Fibroblast of gingiva (primary cell): ENCODE data around the gene UBR4.
A peak's percentile ranks its signal among the peaks of the same experiment; 100 is the strongest.

Source experiments
- DNase-seq: peaks from one replicate; pipeline ENCODE4 v3.0.0-alpha.2; 2011; ENCODE audit warnings: low read depth

Gene UBR4

DNA sequence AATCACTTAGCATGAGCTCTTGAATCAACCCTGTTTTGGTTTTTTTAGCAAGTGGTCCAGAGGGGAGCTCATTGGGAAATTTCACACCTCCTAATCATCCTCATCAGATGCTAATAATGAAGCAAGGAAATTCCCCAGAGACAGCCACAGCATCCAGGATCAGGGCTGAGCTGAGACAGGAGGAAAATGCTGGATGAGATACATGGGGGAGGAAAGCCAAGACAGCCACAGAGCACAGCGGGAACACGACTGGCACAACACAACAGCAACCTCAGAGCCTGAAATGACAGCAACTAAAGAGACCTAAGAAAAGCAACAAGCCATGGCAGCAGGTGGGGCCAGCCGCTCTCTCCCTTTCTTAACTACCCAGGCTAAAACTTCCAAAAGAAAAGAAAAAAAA lies 70.4 kb downstream of the UBR4 start:
- no peak for DNase-seq

DNA sequence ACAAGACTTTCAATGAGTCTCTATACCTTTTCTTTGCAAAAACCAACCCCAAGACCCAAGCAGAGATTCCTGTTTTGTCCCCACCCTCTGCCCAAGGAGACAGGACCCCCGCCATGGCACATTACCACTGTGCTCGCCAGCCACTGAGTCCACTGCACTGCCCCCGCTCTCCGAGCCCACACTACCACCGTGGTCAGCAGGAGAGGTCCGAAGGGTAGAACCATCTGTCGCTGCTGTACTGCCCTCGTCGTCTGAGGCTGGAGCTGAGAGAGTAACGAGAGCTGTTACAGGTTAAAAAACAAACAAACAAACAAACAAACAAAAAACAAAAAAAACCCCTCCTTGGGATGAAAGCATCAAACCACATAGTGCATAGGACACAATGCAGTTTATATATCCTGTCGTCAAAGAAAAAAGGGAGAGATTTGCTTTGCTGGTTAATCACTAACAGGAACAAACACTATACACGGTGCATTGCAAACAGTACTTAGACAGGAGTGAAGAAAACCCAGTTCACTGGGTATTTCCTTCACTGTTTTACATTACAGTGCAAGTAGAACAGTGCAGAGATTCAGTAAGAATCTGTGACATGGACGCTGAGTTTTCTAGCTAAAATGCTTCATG lies 71.0 kb downstream of the UBR4 start:
- DNase-seq: no peak

DNA sequence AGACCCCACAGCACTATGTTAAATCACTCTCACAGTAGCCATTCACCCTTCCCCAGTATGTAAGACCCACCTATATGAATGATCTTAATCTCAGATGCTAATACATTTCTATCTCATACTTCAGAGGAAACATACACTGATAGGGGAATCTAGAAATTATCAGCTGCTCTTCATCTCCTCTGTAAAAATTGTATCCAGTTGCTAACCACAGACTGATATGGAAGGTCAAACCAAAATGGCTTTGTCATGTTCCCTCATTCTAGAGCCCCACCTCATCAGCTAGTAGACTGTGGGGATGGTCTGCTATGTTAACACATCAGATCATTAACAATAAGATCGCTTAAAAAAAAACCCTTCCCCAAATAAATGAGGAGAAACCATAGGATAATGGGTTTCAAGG lies 71.7 kb downstream of the UBR4 start:
- no peak for DNase-seq

DNA sequence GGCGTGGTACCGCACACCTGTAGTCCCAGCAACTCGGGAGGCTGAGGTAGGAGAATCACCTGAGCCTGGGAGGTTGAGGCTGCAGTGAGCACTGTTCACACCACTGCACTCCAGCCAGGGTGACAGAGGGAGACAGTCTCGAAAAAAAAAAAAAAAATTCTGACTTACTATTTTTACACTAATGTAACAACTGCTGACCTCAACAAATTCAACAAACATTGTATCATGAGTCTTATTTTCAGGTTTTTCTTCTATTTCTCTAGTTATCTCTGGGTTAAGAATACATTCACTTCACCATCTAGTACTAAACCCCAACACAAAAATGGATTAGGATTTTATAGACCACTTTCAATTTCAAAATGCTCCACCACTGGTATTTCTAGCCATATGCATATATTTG lies 72.9 kb downstream of the UBR4 start:
- DNase-seq: no peak

DNA sequence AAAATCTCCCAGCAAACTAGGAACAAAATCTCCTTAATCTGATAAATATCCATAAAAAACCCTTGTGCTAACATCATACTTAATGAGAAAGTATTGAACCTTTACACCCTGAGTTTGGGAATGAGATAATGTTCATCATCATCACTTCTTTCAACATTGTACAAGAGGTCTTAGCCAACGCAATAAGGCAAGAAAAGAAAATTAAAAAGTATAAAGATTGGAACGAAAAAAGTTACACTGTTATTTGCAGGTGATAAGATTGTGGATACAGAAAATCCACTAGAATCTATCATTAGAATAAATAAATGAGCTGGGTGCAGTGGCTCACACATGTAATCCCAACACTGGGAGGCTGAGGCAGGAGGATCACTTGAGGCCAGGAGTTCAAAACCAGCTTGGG lies 76.7 kb downstream of the UBR4 start:
- no peak for DNase-seq

DNA sequence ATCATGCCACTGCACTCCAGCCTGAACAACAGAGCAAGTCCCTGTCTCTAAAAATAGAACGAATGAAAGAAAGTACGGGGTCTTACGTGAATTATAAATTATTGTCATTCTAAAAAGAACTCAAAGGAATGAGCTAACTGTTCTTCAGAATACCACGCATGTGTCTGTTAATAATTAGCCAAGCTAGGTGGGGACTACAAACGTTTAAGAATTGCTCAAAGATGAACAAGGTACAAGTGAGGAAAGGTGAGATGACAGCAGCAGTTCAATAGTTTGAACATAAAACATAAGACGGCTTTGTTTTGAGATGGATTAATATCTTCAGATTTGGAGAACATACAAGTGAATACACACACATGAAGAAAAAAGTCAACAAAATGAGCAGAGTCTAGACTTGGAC lies 79.6 kb downstream of the UBR4 start:
- no peak for DNase-seq

DNA sequence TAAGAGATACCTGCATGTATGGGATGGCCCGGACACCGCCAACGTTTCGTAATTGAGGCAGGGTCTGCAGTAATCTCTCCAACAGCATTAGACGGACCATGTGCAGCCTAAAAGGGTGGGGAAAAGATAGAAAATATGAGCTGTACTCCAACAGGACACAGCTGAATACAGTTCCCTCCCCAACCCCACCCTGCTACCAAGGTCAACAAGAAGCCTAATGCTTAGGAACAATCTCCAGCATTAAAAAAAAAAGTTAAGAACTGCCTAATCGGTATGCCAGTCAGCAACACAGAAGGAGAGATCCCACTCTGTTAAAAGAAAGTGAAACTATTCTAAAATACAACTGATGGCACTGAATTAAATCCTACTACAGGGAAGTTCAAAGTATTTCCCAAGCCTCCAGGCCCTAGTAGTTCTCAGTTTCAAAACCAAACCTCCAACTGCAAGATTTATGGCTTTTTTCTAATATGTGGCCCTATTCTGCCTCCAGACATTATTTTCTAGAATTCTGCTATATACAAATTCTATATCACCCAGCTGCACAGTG lies 81.0 kb downstream of the UBR4 start:
- no peak for DNase-seq

DNA sequence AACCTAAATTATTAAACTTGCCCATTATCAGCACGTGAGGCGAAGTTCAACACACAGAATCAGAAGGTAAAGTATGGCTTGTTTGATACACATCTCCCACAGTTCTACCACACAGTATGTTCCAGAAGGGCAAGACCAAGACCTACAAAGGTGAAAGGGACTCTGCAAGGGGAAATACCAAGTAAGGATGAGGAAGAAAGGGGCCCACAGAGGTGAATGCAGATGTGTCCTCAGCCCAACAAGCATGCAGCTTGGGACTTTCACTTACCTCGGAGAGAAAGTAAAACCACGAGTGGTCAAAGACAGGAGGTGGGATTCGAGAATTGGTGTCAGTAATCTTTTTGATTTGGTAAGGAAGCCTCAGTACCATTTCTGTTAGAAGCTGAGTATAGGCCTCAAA lies 85.8 kb downstream of the UBR4 start:
- DNase-seq: no peak

DNA sequence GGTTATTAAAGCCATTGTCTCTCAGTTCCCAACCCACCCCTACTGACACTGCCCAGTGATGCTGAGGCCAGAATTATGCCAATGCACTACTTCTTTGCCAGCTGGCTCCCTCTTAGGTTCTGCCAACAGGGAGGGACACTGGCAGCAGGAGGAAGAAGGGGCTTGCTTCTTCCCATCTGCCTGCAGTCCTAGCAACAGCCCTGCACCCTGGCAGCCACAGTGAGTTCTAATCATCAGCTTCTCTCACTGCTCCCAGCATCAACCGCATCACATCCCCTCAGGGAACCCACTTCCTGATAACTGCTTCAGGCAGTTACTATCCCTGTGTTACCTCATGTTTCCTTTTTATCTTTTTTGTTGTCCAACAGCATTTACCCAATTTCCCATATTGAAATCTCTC lies 86.2 kb downstream of the UBR4 start:
- DNase-seq: no peak

DNA sequence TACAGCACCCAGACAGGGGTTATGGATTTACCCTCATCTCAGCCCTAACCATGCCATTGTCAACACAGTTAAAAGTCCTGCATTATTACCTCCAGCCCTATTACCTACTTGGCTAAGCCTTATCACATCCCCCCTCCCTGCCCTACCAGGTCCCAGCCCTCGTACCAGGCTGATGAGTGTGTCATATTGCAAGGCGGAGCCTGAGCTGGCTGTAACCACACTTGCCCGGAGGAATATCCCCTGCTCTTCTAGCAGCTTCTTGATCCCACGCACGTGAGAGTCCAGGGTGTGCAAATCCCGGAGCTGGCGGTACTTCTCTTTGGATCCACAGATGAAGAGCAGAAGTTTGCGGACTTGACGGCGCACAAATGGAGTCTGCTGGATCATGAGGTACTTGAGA lies 87.4 kb downstream of the UBR4 start:
- no peak for DNase-seq

DNA sequence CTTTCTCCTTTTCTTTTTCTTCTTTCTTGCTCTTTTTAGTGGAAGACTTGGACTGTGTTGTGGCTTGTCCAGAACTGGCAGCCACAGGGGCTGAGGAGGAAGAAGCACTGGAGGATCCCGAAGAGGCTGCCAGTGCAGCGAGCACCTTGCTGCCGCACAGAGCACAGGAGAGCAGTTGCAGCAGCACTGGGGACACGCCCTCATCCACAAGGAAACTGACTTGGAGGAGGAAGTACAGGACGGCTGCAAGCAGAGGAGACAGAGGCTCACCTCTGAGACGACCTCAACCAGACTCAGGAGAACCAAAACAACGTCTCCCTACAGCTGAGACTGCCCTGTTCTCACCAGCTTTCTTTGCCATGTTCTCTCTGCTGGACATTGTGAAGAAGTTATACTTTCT lies 88.9 kb downstream of the UBR4 start:
- no peak for DNase-seq

DNA sequence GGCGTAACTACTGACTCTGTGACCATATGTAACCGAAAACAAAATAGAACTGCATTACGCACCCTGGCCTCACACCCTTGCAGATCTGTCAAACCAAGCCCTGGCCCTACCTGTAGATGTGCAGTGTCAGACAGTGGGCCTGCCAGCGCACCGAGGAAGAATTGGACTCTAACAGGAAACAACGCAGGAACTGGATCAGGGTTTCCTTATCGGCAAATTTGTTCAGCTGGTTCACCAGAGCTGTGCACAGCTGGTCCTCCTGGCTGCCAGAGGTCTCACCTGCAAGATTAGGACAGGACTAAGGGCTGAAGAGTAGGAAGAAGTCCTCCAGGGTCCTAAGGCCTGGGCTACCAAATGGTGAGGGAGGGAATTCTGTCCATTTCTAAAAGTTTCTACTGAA lies 90.0 kb downstream of the UBR4 start:
- DNase-seq: no peak

DNA sequence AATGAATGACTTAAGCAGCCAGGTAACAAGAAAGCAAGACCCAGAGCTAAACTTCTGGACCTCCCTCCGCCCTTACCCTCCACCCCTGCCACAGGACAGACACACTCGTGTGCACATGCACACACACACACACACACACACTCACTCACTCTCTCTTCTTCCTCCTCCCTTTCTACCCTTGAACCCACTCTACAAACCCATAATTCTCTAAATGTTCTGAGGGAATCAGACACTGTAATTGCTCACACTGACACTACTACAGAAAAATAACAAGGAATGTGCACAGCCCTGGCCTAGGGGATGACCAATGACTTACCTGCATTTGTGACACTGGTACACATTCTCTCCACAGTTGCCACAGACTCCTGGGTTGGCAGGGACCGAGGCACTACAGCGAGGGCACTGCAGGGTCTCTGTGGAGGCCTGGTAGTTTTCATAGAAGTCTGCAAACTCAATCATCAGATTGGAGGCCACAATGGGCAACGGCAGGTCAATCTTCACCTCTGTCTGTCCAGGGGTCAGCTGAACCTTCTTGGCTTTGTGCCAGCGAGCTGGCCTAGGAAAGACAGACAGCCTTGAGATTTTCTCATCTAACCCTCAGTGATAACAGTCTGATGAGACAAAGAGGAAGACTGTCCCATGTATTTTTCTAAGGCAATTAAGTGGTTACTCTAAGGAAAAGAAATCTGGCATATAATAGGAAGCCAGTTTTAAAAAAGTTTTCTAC lies 94.8 kb downstream of the UBR4 start:
- DNase-seq: no peak

DNA sequence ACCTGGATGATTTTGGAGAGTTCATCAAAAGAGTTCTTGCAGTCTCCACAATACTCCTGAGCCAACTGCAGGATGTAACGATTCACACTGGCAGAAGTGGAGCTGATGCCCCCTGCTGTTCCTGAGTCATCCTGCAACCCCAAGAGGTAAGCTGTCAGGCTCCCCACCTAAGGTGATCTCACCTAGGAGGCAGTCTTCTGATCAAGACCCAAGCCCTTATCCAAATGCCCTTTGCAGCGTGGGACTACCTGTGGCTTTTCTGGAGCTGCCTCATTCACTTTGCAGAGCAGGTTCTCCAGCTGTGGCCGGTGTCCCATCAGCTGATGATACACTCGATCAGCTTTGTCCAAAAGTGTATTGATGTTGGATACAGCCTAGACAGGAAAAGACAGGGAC lies 96.4 kb downstream of the UBR4 start:
- DNase-seq: no peak

DNA sequence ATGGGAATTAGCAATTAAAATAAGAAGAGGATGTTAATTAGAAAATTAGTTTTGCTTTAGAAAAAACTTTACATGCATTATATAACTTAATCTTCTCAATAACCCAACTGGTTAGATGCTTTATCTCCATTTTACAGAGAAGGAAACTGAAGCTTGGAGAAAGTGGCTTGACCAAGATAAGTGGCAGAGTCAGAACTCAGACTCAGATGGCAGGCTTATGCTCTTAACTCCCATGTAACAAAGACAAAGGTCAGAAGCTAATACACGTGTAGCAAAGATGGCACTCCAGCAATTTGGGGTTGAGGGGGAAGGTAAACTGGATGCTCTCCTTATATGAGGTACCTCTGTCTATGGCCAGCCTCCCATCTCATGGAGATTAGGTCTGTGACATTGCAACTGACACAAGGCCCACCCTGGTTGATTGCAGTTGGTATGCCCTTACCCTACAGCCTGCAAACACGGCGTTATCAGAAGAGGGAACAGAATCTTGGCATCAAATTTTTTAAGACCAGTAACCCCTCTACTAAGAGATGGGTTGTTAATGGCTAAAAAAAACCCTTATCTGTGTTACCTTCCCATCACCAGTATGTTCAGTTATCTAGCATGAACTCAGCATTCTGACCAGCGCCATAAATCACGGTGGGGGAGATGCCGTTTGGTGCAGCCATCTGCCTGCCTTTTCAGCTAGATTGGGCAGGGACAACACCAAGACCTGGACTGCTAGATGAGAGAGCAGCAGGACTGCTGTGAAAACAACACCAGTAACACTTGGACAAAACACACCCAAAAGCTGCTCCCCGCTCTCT lies 97.0 kb downstream of the UBR4 start:
- no peak for DNase-seq

DNA sequence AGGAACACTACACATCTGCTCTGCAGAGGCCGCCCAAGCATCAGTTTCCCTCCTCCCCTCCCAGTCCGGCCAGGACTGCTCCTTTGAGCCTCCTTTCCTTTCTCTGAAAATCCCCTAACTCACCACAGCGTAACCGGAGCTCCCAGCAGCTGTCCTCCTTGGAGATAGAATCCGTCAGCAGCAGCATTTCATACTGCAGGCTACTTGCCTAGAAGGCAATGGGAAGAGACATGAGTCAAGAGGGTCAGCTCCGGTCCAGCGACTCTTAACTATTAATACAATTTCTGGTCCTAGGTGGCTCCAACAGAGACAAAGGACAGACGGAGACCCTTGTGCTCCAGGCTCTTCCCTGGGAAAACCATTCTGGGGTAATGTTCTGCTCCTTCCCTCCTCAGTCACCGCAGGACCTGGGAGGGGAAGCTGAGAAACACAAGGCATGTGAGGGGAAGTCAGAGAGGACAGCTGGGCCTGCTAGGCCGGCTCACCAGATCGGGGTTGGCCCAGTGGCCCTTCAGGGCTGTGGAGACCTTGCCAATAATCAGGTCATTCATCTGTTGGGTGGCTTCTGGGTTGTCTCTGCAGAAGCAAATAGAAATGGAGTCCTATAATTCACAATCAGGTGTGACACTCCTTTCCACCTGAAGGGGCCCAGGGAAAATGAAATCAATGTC lies 99.7 kb downstream of the UBR4 start:
- DNase-seq: no peak

DNA sequence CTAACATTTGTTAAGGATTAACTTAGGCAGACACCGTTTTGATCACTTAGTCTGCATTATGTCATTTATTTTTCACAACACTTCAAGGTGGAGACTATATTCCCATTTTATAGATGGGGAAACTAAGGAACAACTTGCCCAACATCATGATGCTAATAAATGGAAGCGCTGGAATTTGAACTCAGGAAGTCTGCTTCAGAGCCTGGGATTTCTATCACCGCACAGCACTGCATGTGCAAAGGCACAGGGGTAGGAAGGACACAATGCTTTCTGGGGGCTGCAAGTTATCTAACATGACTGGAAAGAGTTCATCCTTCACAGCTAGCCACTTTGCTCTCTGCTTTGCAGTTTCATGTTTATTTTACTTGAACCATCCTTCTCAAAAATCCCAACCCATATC lies 100.5 kb downstream of the UBR4 start:
- no peak for DNase-seq

DNA sequence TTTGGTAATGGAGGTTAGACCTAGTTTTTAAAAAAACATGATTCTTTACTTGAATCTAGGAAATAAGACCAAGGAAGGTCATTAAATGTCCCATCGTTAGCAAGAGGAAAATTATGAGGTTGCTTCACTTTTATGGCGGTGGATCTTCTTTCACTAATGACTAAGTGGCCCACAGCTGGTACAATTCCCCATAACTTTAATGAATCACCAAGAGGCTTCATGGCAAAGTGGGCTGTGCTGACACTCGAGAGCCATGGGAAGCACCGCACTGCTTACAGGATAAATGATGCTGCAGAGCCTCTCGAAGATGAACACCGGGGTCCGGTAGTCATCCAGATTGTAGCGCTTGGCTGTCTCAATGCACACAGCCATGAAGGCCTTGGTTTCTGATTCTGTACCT lies 108.8 kb downstream of the UBR4 start:
- peak; percentile 29 for DNase-seq

DNA sequence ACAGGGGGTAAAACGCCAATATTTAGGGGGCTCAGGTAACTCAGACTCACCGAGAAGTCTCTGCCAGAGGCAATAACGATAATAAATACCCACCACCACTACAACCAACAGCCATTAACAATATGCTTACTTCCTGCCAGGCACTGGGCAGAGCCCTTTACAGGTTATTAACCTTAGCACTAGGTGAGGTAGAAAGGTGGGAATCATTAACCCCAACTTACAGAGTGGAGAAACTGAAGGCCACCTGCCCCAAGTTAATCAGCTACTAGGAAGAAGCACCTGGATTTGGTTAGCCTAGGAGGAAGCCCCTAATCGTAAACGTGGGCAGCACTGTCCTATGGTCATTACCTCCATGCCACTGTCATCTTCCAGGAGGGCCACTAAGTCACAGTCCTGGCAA lies 110.0 kb downstream of the UBR4 start:
- DNase-seq: no peak

DNA sequence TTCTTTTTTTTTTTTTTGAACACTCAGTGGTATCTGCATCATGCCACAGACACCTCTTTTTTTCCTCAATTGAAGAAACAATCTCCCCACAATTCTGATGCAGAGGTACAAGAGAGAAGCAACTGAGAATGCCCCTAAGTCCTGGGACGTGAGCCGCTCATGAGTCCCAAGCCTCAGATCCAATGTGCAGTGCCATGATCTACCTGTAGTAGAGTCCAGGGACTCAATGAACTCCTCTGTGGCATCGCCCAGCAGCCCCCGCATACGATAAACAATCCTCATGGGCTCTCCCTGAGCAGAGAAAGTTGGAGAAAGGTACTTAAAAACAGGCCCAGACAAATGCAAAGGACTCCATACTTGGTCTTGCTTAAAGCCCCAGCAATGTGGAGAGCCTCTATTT lies 113.1 kb downstream of the UBR4 start:
- DNase-seq: no peak

DNA sequence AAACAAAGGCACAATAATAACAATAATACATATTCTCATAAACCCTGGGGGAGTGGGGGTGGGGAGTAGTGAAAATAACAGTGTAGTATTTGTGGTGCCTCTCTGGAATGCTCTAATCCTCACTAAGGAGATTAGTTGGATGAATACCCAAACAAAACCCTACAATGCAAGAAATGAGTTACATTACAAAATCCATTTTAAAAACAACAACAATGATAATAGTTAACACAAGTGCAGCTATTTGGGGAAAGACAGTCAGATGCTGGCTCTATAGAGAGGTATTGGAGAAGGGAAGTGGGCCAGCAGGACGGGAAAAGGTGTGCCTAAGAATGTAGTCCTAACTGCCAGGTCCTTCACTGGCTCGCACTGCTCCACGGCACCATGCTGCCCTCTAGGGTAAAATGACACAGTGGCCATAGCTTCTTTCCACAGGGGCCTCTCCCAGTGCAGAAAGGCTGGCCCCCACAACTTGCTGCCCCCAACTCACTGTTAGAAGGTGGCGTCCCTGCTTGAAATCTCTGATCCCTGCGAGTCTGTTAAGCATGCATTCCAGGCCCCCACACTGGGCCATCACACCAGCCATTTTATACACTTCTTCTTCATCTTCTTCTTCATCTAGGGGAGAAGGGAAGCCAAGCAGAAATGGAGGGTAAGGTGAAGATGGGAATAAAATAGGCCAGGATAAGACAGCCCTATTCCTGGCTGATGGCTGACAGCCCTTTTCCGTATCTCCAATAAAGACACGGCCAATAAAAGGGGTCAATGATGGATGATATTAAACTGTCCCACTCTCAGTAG lies 113.8 kb downstream of the UBR4 start:
- DNase-seq: no peak
